Central memory CD8-positive, alpha-beta T cell (primary cell): Measurements from ENCODE around the gene HOXA6.

Experiments used
- ATAC-seq: fragments of 150-1000 bp; cut with Tn5 transposase; replicated peaks from 2 replicates; pipeline ENCODE4 v1.10.0; 2022; ENCODE audit warnings: mild to moderate bottlenecking, moderate FRiP score, moderate number of reproducible peaks; ENCODE audit not compliant: poor library complexity, severe bottlenecking; ENCODE audit errors: extremely low read depth
- DNase-seq, 2 donors: peaks; one replicate each; pipeline ENCODE4 v3.0.0; 2021; ENCODE audit warnings: low spot score in 2 of 2
- H3K27ac Mint-ChIP-seq: one replicate; pipeline ENCODE4 v1.8.0; 2022; ENCODE audit warnings: low read depth, mild to moderate bottlenecking, moderate library complexity, mixed read lengths
- H3K27me3 Mint-ChIP-seq: one replicate; pipeline ENCODE4 v1.8.0; 2022; ENCODE audit warnings: mixed read lengths
- H3K36me3 Mint-ChIP-seq: one replicate; pipeline ENCODE4 v1.8.0; 2022; ENCODE audit warnings: mild to moderate bottlenecking, moderate library complexity, mixed read lengths; ENCODE audit not compliant: insufficient read depth
- H3K4me1 Mint-ChIP-seq: one replicate; pipeline ENCODE4 v1.8.0; 2022; ENCODE audit warnings: mixed read lengths
- H3K4me3 Mint-ChIP-seq: one replicate; pipeline ENCODE4 v1.8.0; 2022; ENCODE audit warnings: mild to moderate bottlenecking, moderate library complexity, mixed read lengths
- H3K9me3 Mint-ChIP-seq: one replicate; pipeline ENCODE4 v1.8.0; 2022; ENCODE audit warnings: mixed read lengths

Gene HOXA6

DNA sequence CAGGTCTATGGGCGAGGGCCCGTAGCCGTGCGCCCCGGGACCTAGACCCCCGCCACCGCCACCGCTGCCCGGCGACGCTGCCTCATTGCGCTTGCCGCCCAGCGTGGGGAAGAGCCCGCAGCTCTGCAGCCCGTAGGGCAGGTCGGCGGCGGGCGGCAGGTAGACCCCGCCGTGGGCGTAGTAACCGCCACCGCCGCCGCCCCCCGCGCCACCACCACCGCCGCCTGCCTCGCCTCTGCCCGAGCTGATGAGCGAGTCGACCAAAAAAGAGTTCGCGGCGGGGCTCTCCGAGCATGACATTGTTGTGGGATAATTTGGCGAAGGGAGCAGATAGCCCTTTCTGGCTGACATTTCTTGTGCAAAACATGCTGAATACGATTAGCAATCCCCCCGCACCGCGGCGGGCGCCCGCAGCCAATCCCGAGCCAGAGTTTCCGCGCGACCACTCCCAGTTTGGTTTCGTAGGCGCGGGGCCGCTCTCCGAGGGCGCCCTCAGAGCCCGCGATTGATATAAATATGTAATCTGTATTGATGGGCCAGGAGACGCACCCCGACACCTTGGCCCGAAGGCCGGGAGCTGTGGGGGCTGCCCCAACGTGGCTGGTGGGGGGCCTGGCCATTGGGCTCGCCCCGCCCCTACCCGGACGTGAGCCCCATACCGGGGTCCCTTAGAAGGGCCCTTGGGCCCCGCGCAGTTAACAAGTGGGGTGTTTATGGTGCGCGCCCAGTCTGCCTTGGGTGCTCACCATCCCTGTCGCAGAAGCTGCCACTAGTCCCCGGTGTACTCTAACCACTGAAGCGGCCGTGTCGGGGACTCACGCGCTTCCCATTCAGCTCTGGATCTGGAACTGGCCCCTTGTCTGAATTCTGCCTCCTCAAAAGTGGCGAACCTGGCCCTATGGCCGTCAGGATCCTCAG lies 26.6 kb upstream of the HOXA6 start, which contains the start of gene HOXA10:
TSS of gene HOXA10 (minus strand) at position 365 of the 918 bp plus-strand sequence. CDS start at position 351, 14 bp downstream.
- Mint-ChIP-seq H3K27ac (no peak within 1 kb of the TSS), H3K27me3 (peaks cover 74% of the 10 kb centered on the region), H3K4me1 (peaks cover 14% of the 10 kb centered on the region), H3K36me3 (peaks cover 17% of the 10 kb centered on the region), H3K9me3 (no peaks in the 10 kb centered on the region), H3K4me3 (peak within 1 kb of the TSS; percentile 69)
- DNase-seq (no peak), ATAC-seq (no peak)

DNA sequence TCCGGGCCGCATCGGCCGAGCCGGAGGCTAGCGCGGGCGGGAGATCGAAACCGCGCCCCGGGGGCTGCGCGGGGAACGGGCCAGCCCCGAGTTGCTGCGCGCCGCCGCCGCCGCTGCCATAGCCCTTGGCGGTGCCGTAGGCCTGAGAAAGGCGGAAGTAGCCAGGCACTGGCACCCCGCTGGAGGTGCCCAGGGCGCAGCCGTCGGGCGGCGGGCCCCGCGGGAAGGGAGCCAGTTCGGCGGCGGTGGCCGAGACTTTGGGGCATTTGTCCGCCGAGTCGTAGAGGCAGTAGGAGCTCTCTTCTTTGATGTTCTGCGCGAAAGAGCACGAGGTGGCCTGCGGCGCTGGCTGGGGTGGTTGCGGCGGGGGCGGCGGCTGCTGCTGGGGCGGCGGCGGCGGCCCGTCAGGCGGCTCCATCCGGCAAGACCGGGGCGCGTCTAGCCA lies 26.0 kb upstream of the HOXA6 start:
- DNase-seq (no peak), ATAC-seq (peak; percentile 65)
- peaks cover 18% of the 10 kb centered on the region for H3K4me1 Mint-ChIP-seq
- H3K27me3 Mint-ChIP-seq = peaks cover 75% of the 10 kb centered on the region
- no peak overlapping the region for H3K27ac Mint-ChIP-seq
- H3K36me3 Mint-ChIP-seq = peaks cover 22% of the 10 kb centered on the region
- H3K9me3 Mint-ChIP-seq = no peaks in the 10 kb centered on the region
- H3K4me3 Mint-ChIP-seq = peak overlapping the region; percentile 69

GRCh38 chr7:27172823-27173510 lies 25.4 kb upstream of the HOXA6 start:
- ATAC-seq = peak; percentile 22
- peak overlapping the region; percentile 69 for H3K4me3 Mint-ChIP-seq
- H3K9me3 Mint-ChIP-seq = no peaks in the 10 kb centered on the region
- DNase-seq = no peak
- peaks cover 78% of the 10 kb centered on the region for H3K27me3 Mint-ChIP-seq
- peaks cover 24% of the 10 kb centered on the region for H3K36me3 Mint-ChIP-seq
- H3K4me1 Mint-ChIP-seq = peaks cover 20% of the 10 kb centered on the region
- H3K27ac Mint-ChIP-seq = peak overlapping the region; percentile 72

GRCh38 chr7:27172315-27172774 lies 24.8 kb upstream of the HOXA6 start:
- Mint-ChIP-seq H3K27ac (peak overlapping the region; percentile 72), H3K4me1 (peaks cover 23% of the 10 kb centered on the region), H3K9me3 (no peaks in the 10 kb centered on the region), H3K36me3 (peaks cover 24% of the 10 kb centered on the region), H3K4me3 (peak overlapping the region; percentile 69), H3K27me3 (peaks cover 78% of the 10 kb centered on the region)
- no peak for DNase-seq
- ATAC-seq = no peak

DNA sequence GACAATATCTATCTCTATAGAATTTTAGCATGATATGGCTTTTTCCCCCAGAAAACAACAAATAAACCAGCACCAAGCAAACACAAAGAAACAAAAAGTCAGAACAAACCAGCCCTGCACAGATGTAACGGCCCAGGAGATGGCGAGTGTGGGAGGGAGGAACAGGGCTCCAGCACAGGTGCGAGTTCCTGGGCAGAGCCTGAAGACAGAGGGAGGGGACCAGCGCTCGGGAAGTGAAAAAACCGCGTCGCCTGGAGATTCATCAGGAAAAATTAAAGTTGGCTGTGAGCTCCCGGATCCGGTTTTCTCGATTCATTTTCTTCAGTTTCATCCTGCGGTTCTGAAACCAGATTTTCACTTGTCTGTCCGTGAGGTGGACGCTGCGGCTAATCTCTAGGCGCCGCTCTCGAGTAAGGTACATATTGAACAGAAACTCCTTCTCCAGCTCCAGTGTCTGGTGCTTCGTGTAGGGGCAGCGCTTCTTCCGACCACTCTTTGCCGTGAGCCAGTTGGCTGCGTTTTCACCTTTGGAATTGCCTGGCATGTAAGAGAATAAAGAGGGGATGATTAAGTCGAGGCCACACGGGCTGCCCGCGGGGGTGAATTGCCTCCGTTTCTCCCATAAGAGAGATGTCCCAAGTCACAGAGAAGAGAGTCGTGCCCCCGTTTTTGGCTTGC lies 24.2 kb upstream of the HOXA6 start:
- peak overlapping the region; percentile 72 for H3K27ac Mint-ChIP-seq
- H3K4me3 Mint-ChIP-seq = peak overlapping the region; percentile 69
- ATAC-seq (no peak), DNase-seq (no peak)
- peaks cover 28% of the 10 kb centered on the region for H3K36me3 Mint-ChIP-seq
- peaks cover 82% of the 10 kb centered on the region for H3K27me3 Mint-ChIP-seq
- peaks cover 29% of the 10 kb centered on the region for H3K4me1 Mint-ChIP-seq
- H3K9me3 Mint-ChIP-seq = no peaks in the 10 kb centered on the region

- Mint-ChIP-seq H3K4me1 (peaks cover 29% of the 10 kb centered on the region), H3K36me3 (peaks cover 33% of the 10 kb centered on the region), H3K9me3 (no peaks in the 10 kb centered on the region), H3K27me3 (peaks cover 87% of the 10 kb centered on the region), H3K4me3 (peak overlapping the region; percentile 69), H3K27ac (peak overlapping the region; percentile 17)
- ATAC-seq (no peak), DNase-seq (no peak)
Observed at GRCh38 chr7:27171325-27171636, 23.7 kb upstream of the HOXA6 start.

DNA sequence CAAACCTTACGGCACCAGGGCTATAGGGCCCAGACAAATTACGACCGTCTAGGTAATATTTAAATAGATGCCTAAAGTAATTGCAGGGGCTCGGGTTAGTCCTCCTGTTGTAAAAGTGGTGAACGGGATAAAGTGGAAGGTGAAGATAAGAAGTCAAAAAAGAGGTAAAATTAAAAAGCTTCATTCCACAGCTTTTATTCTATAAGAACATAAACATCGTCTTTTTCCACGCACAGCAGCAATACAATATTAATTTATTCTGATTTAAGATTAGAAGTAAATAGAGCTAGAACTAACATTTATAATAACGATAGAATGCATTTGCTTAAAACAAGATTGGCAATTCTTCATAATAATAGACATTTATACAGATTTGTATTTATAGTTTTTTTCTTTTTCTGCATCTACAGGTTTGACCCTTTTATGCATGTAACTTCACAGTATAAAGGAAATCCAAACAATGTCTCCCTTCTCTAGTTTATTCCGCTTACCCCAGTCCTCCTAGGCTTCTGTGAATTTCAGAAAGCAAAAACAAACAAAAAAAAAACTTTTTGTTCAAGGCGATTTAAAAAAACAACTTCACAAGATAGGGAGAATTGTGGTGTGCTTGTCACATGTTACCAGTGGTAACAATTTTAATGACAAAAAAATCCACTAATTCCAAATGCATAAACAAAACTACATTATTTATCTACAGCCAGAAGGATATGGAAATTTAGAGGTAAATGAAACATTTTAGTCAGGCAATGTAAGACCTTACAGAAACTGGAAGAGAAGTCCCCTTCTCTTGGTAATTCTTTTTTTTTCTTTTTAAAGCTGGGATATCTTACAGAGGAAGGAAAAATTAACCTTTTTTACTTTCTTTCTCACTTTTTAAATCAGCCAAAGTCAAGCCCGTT lies 23.1 kb upstream of the HOXA6 start:
- peaks cover 87% of the 10 kb centered on the region for H3K27me3 Mint-ChIP-seq
- H3K36me3 Mint-ChIP-seq = peaks cover 37% of the 10 kb centered on the region
- DNase-seq (no peak), ATAC-seq (no peak)
- no peak overlapping the region for H3K4me3 Mint-ChIP-seq
- H3K4me1 Mint-ChIP-seq = peaks cover 34% of the 10 kb centered on the region
- H3K9me3 Mint-ChIP-seq = no peaks in the 10 kb centered on the region
- peak overlapping the region; percentile 20 for H3K27ac Mint-ChIP-seq

GRCh38 chr7:27169658-27170425 lies 22.3 kb upstream of the HOXA6 start:
- H3K4me1 Mint-ChIP-seq = peaks cover 36% of the 10 kb centered on the region
- ATAC-seq = no peak

GRCh38 chr7:27168265-27168947 lies 20.8 kb upstream of the HOXA6 start:
- H3K27me3 Mint-ChIP-seq = peaks cover 88% of the 10 kb centered on the region
- ATAC-seq (no peak), DNase-seq (no peak)
- H3K4me1 Mint-ChIP-seq = peaks cover 36% of the 10 kb centered on the region
- peak overlapping the region; percentile 23 for H3K4me3 Mint-ChIP-seq
- H3K9me3 Mint-ChIP-seq = no peaks in the 10 kb centered on the region
- peak overlapping the region; percentile 64 for H3K27ac Mint-ChIP-seq
- H3K36me3 Mint-ChIP-seq = peaks cover 43% of the 10 kb centered on the region

More at GRCh38 chr7:27169658-27170425, 22.3 kb upstream of the HOXA6 start:
- H3K9me3 Mint-ChIP-seq = no peaks in the 10 kb centered on the region
- H3K27me3 Mint-ChIP-seq = peaks cover 82% of the 10 kb centered on the region
- DNase-seq = no peak
- peak overlapping the region; percentile 48 for H3K4me3 Mint-ChIP-seq
- peak overlapping the region; percentile 74 for H3K27ac Mint-ChIP-seq
- H3K36me3 Mint-ChIP-seq = peaks cover 40% of the 10 kb centered on the region

GRCh38 chr7:27167916-27168264 lies 20.3 kb upstream of the HOXA6 start:
- H3K9me3 Mint-ChIP-seq = no peaks in the 10 kb centered on the region

More at GRCh38 chr7:27167916-27168264, 20.3 kb upstream of the HOXA6 start:
- Mint-ChIP-seq H3K4me1 (peaks cover 36% of the 10 kb centered on the region), H3K4me3 (no peak overlapping the region), H3K27ac (no peak overlapping the region), H3K36me3 (peaks cover 41% of the 10 kb centered on the region), H3K27me3 (peaks cover 93% of the 10 kb centered on the region)
- ATAC-seq (no peak), DNase-seq (no peak)
